HG02678 (cell line): ENCODE results near the gene HNRNPUL2.
"Not testable (repeated sequence)": the region's sequence is repeated elsewhere in the genome, so short reads cannot be mapped to it uniquely, and the experiment has no call there.

Source experiments
- ATAC-seq: cut with Tn5 transposase; IDR thresholded peaks from one replicate; pipeline ENCODE4 v1.9.1; 2021; ENCODE audit warnings: mild to moderate bottlenecking, moderate library complexity; ENCODE audit not compliant: unreplicated experiment

Gene HNRNPUL2

GRCh38 chr11:62705880-62706849 is 21.1 kb downstream of the HNRNPUL2 start:
- peak; percentile 63 for ATAC-seq

- ATAC-seq, result no peak
Measured at GRCh38 chr11:62705413-62705812, 21.8 kb downstream of the HNRNPUL2 start.

GRCh38 chr11:62703921-62704320 is 23.3 kb downstream of the HNRNPUL2 start:
- not testable (repeated sequence) for ATAC-seq

GRCh38 chr11:62702246-62702645 is 25.0 kb downstream of the HNRNPUL2 start:
- no peak for ATAC-seq

GRCh38 chr11:62694455-62695167 is 32.6 kb downstream of the HNRNPUL2 start:
- ATAC-seq, result no peak

- ATAC-seq, result not testable (repeated sequence)
Measured at GRCh38 chr11:62693624-62694023, 33.6 kb downstream of the HNRNPUL2 start.

GRCh38 chr11:62689421-62690183 is 37.7 kb downstream of the HNRNPUL2 start, which contains the start of gene LRRN4CL:
TSS of gene LRRN4CL (minus strand) at chr11:62689530. CDS start at chr11:62688508, 1,022 bp downstream.
- ATAC-seq, result no peak

GRCh38 chr11:62688491-62688890 is 38.8 kb downstream of the HNRNPUL2 start:
- ATAC-seq, result no peak

- ATAC-seq, result no peak
Measured at GRCh38 chr11:62687508-62688396, 39.5 kb downstream of the HNRNPUL2 start.

GRCh38 chr11:62682518-62682917 is 44.7 kb downstream of the HNRNPUL2 start:
- no peak for ATAC-seq

- ATAC-seq, result peak; percentile 66
Measured at GRCh38 chr11:62680825-62681240, 46.4 kb downstream of the HNRNPUL2 start.

GRCh38 chr11:62678770-62679696 is 48.2 kb downstream of the HNRNPUL2 start, which contains the start of gene UBXN1:
TSS of gene UBXN1 (minus strand) at chr11:62679073. CDS start at chr11:62678923, 150 bp downstream.
- ATAC-seq, result peak; percentile 71

GRCh38 chr11:62678433-62678769 is 48.9 kb downstream of the HNRNPUL2 start:
- ATAC-seq, result no peak

- no peak for ATAC-seq
Measured at GRCh38 chr11:62677714-62678113, 49.5 kb downstream of the HNRNPUL2 start.

GRCh38 chr11:62677156-62677555 is 50.1 kb downstream of the HNRNPUL2 start:
- ATAC-seq, result no peak

GRCh38 chr11:62676698-62677097 is 50.6 kb downstream of the HNRNPUL2 start:
- no peak for ATAC-seq

GRCh38 chr11:62675415-62675814 is 51.8 kb downstream of the HNRNPUL2 start:
- ATAC-seq, result not testable (repeated sequence)

GRCh38 chr11:62673196-62673525 is 54.1 kb downstream of the HNRNPUL2 start:
- no peak for ATAC-seq
